ENCODE results near the gene SLCO4C1. TPM values are rescaled to one million over a fixed set of nuclear protein-coding genes. Genes with fewer than 3 reads are reported as not detected.
A peak's percentile ranks its signal among the peaks of the same experiment; 100 is the strongest.

SLCO4C1 gene
- total and polyA plus RNA-seq, 2 of the 13 experiments (the other 11 are each of a cell fraction or from before 2014, with no cell fraction given): 1.3 to 7.8 TPM

DNA sequence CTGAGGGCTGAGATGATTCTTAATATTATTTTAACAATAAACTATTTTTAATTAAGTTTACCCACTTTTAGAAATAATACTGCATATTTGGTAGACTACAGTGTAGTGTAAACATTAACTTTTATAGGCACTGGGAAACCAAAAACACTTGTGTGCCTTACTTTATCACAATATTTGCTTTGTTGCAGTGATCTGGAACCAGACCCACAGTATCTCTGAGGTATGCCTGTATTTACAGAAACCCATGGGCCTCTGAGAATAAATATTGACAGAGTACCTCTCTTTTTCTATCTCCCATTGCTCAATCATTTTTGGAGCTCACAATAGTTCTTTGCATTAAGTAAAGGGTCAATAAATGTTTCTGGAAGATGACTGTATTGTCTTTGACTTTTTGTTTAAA, 73.3 kb downstream of the SLCO4C1 start (continued):
- TF ChIP-seq GRHL1 (CRISPR knock-in tag; conservative IDR thresholded peaks at IDR 0.05) (no peak), ZNF563 (CRISPR knock-in tag; IDR thresholded peaks at IDR 0.05) (no peak), POLR2A (IDR thresholded peaks at IDR 0.05; ENCODE audit: insufficient read depth in 1 of 2, low read depth in 2 of 2, low read length in 2 of 2) (no peak), FOSL2 (CRISPR knock-in tag; IDR thresholded peaks at IDR 0.05) (peak; percentile 69; the same call in 1 of the 2 replicates), ZFAT (CRISPR knock-in tag; conservative IDR thresholded peaks at IDR 0.05) (no peak), YEATS2 (CRISPR knock-in tag; IDR thresholded peaks at IDR 0.05; ENCODE audit: borderline replicate concordance) (peak; percentile 44; the same call in 1 of the 2 replicates), FOXA3 (CRISPR knock-in tag; IDR thresholded peaks at IDR 0.05) (peak; percentile 100), EEA1 (CRISPR knock-in tag; IDR thresholded peaks at IDR 0.05; ENCODE audit: borderline replicate concordance) (no peak), RFX3 (CRISPR knock-in tag; IDR thresholded peaks at IDR 0.05) (peak; percentile 30; the same call in 1 of the 2 replicates), ZBTB7B (CRISPR knock-in tag; IDR thresholded peaks at IDR 0.05) (peak; percentile 89), IRF1 (CRISPR knock-in tag; IDR thresholded peaks at IDR 0.05; ENCODE audit: low read depth) (no peak), ZNF564 (CRISPR knock-in tag; IDR thresholded peaks at IDR 0.05) (peak; percentile 67; the same call in 1 of the 2 replicates), CENPX (CRISPR knock-in tag; IDR thresholded peaks at IDR 0.05) (no peak), SNAI1 (CRISPR knock-in tag; IDR thresholded peaks at IDR 0.05; ENCODE audit: borderline replicate concordance) (0 out of 2 replicates have a peak, but pooled peaks have one; percentile 54), ZSCAN22 (CRISPR knock-in tag; IDR thresholded peaks at IDR 0.05) (no peak), ZNF660 (CRISPR knock-in tag; IDR thresholded peaks at IDR 0.05; ENCODE audit: borderline replicate concordance, low read depth) (no peak), NFATC3 (CRISPR knock-in tag; IDR thresholded peaks at IDR 0.05) (no peak), BHLHE40 (IDR thresholded peaks at IDR 0.05; ENCODE audit: low read length) (peak; percentile 62), SIN3B (IDR thresholded peaks at IDR 0.05; ENCODE audit: low read length) (no peak), TMF1 (CRISPR knock-in tag; IDR thresholded peaks at IDR 0.05; ENCODE audit: low read depth) (0 out of 2 replicates have a peak, but pooled peaks have one; percentile 36), SOX13 (IDR thresholded peaks at IDR 0.05) (peak; percentile 97), SOX13 (CRISPR knock-in tag; conservative IDR thresholded peaks at IDR 0.05 in 1 of 2, IDR thresholded peaks at IDR 0.05 in 1 of 2) (peak in 1 of 2 experiments; percentile 100; a peak in 2 of 4 replicates), ZNF263 (CRISPR knock-in tag; IDR thresholded peaks at IDR 0.05) (no peak), NFE2L2 (IDR thresholded peaks at IDR 0.05; ENCODE audit: low read length) (no peak), ZNF839 (CRISPR knock-in tag; IDR thresholded peaks at IDR 0.05; ENCODE audit: borderline replicate concordance) (no peak)
- TF ChIP-seq, protein P1, sequence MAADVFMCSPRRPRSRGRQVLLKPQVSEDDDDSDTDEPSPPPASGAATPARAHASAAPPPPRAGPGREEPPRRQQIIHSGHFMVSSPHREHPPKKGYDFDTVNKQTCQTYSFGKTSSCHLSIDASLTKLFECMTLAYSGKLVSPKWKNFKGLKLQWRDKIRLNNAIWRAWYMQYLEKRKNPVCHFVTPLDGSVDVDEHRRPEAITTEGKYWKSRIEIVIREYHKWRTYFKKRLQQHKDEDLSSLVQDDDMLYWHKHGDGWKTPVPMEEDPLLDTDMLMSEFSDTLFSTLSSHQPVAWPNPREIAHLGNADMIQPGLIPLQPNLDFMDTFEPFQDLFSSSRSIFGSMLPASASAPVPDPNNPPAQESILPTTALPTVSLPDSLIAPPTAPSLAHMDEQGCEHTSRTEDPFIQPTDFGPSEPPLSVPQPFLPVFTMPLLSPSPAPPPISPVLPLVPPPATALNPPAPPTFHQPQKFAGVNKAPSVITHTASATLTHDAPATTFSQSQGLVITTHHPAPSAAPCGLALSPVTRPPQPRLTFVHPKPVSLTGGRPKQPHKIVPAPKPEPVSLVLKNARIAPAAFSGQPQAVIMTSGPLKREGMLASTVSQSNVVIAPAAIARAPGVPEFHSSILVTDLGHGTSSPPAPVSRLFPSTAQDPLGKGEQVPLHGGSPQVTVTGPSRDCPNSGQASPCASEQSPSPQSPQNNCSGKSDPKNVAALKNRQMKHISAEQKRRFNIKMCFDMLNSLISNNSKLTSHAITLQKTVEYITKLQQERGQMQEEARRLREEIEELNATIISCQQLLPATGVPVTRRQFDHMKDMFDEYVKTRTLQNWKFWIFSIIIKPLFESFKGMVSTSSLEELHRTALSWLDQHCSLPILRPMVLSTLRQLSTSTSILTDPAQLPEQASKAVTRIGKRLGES (CRISPR knock-in tag; IDR thresholded peaks at IDR 0.05; ENCODE audit: borderline replicate concordance): 0 out of 2 replicates have a peak, but pooled peaks have one; percentile 49
